Measurements from ENCODE around the gene ACRV1.
"Not testable (repeated sequence)": the region's sequence is repeated elsewhere in the genome, so short reads cannot be mapped to it uniquely, and the experiment has no call there.

The ACRV1 gene, protein sequence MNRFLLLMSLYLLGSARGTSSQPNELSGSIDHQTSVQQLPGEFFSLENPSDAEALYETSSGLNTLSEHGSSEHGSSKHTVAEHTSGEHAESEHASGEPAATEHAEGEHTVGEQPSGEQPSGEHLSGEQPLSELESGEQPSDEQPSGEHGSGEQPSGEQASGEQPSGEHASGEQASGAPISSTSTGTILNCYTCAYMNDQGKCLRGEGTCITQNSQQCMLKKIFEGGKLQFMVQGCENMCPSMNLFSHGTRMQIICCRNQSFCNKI

DNA sequence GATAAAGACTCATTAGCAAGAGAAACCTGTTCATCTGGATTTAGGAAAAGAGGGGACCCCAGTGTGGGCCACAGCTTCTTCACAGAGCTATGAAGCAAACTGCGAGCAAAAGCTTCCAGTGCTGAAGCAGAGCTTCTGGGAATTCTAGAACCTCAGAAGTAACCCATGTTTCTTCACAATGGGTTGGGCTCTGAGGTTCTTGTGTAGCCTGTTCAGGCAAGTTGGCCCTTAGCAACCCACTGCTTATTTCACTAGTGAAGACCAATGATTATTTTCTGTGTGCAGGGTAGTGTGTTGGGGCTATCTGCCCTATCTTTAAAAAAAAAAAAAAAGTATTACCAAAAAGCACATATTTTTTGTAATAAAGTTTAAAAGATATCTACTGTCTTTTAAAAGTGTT lies at the start of gene ACRV1:
TSS of gene ACRV1 (minus strand) at position 101 of the 400 bp plus-strand sequence. CDS start at position 34, 67 bp downstream.
- ATAC-seq (no peak), DNase-seq (no peak)
- H3K36me3 Mint-ChIP-seq (ENCODE audit: low read depth): peaks cover 35% of the 10 kb centered on the region
- no peaks in the 10 kb centered on the region for H3K27me3 Mint-ChIP-seq
- H3K9me3 Mint-ChIP-seq: no peaks in the 10 kb centered on the region
- no peak within 1 kb of the TSS for H3K4me3 Mint-ChIP-seq
- no peak within 1 kb of the TSS for H3K27ac Mint-ChIP-seq
- H3K4me1 Mint-ChIP-seq: no peaks in the 10 kb centered on the region

DNA sequence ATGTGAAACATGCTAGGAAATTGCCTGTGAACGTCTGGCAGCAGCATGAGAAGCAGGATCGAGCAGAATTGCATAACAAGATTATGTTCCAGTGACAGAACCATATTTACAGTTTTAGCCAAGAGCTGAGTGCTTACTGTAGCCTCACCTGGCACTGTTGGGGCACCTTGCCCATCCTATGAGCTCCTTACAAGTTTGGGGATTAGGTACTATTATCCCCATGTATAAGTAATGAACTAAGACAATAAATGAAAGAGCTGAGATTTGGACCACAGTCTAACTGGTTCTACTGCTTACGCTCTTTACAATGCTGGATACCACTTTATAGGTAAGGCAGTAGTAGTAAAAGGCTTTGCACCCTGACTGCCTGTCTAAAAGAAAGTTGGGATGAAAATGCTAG lies 48.3 kb upstream of the ACRV1 start:
- ATAC-seq: no peak
- Mint-ChIP-seq H3K4me3 (no peak overlapping the region), H3K27me3 (peaks cover 6% of the 10 kb centered on the region), H3K27ac (no peak overlapping the region), H3K4me1 (no peaks in the 10 kb centered on the region), H3K9me3 (no peaks in the 10 kb centered on the region), H3K36me3 (ENCODE audit: low read depth) (no peaks in the 10 kb centered on the region)
- no peak for DNase-seq

DNA sequence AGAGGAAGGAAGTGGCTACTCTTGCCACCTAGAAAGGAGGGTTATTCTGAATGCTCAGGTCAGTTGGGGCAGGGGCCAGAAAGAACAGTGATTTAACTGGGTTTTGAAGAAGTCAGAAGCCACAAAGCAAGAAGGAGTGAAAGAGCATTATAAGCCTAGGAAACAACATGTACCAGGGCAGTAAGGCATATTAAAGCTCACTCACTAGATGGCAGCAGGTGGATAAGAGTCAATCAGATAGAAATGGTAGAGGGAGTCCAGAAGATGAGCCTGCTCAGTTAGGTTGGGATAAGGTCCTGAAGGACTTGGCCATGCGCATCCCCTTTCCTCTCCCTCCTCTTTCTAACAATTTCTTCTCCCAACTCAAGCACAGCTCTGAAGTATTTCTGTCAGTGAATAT lies 43.5 kb upstream of the ACRV1 start:
- peaks cover 22% of the 10 kb centered on the region for H3K27me3 Mint-ChIP-seq
- H3K36me3 Mint-ChIP-seq (ENCODE audit: low read depth): no peaks in the 10 kb centered on the region

DNA sequence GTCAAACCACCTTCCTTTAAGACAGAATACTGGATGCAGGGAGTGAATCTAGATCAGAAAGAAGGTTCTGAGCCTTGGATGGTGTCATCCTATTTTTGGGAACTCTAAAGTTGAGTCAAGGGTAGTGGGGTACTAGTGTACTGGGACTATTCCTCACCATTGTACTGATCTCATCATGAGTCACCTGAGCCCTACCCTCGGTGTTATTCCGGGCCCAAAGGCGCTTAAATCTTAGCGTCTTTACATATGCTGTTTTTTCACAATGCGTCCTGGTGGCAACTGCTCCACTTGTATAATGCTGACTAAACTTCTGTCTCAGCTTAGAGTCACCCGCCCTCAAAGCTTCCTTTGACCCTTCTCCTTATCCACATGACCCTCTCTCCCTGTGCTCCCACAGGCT lies 40.1 kb upstream of the ACRV1 start:
- Mint-ChIP-seq H3K4me3 (no peak overlapping the region), H3K36me3 (ENCODE audit: low read depth) (no peaks in the 10 kb centered on the region), H3K9me3 (no peaks in the 10 kb centered on the region), H3K27ac (no peak overlapping the region), H3K27me3 (peaks cover 29% of the 10 kb centered on the region), H3K4me1 (no peaks in the 10 kb centered on the region)
- DNase-seq: no peak
- ATAC-seq: no peak

More for the DNA sequence above, 43.5 kb upstream of the ACRV1 start:
- Mint-ChIP-seq H3K4me3 (no peak overlapping the region), H3K9me3 (no peaks in the 10 kb centered on the region), H3K27ac (no peak overlapping the region), H3K4me1 (no peaks in the 10 kb centered on the region)
- no peak for ATAC-seq
- no peak for DNase-seq

DNA sequence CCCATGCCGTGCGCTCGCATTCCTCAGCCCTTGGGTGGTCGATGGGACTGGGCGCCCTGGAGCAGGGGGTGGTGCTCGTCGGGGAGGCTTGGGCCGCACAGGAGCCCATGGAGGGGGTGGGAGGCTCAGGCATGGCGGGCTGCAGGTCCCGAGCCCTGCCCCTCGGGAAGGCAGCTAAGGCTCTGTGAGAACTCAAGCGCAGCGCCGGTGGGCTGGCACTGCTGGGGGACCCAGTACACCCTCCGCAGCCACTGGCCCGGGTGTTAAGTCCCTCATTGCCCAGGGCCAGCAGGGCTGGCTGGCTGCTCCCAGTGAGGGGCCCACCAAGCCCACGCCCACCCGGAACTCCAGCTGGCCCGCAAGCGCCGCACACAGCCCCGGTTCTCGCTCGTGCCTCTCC lies 24.0 kb upstream of the ACRV1 start:
- not testable (repeated sequence) for H3K9me3 Mint-ChIP-seq; DNase-seq; H3K4me3 Mint-ChIP-seq; ATAC-seq; H3K36me3 Mint-ChIP-seq (ENCODE audit: low read depth); H3K27ac Mint-ChIP-seq; H3K4me1 Mint-ChIP-seq
- H3K27me3 Mint-ChIP-seq: peaks cover 16% of the 10 kb centered on the region

DNA sequence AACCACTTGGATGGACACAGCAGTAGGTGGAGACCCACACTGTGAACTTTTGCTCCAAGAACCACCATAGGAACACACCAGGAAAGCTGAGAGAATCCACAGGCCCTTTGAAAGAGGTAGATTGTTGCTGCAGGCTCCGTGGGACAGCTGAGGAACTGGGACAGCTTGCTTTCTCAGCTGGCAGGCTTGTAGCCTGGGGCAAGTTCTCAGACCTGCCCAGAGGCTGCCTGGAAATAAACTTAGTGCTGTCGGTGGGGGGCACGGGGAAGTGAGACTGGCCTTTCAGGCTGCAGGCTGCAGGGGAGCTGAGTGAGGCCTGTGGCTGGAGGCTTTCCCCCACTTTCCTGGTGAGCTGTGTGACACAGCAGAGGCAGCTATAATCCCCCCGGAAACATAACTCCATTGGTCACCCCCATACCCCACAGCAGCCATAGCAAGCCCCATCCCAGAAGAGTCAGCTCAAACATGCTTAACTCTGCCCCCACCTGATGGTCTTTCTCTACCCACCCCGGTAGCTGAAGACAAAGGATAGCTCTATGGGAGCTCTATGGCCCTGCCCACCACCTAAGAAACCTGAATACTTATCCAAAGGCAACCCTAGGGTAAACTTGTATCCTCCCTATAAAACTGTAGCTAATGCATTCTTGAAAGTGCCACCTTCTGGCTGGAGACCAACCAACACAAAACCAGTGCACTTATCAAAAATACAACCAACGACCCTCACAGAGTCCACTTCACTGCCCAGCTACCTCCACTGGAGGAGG lies 21.4 kb upstream of the ACRV1 start:
- Mint-ChIP-seq H3K27me3 (peaks cover 12% of the 10 kb centered on the region), H3K27ac (no peak overlapping the region), H3K4me3 (no peak overlapping the region), H3K4me1 (no peaks in the 10 kb centered on the region), H3K9me3 (no peaks in the 10 kb centered on the region), H3K36me3 (ENCODE audit: low read depth) (no peaks in the 10 kb centered on the region)
- DNase-seq (no peak), ATAC-seq (no peak)

DNA sequence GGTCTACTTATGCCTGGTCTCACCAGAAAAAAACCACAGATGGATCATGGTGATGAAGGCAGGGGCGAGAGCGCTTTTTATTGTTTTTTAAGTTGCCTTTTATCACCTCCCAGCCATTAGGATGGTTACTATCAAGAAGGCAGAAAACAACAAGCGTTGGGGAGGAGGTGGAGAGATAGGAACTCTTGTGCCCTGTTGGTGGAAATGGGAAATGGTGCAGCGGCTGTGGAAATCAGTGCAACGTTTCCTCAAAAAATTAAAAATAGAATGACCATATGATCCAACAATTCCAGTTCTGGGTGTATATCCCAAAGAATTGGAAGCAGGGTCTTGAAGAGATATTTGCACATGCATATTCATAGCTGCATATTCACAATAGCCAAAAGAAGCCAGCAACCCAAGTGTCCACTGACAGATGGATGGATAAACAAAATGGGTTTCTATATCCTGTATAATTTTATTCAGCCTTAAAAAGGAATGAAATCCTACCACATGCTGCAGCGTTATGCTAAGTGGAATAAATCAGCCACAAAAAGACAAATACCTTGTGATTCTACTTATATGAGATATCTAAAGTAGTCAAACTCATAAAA lies 20.5 kb upstream of the ACRV1 start:
- no peak overlapping the region for H3K4me3 Mint-ChIP-seq
- no peak for DNase-seq
- no peak for ATAC-seq
- no peaks in the 10 kb centered on the region for H3K4me1 Mint-ChIP-seq
- no peaks in the 10 kb centered on the region for H3K36me3 Mint-ChIP-seq (ENCODE audit: low read depth)
- no peak overlapping the region for H3K27ac Mint-ChIP-seq
- H3K9me3 Mint-ChIP-seq: no peaks in the 10 kb centered on the region
- peaks cover 7% of the 10 kb centered on the region for H3K27me3 Mint-ChIP-seq

DNA sequence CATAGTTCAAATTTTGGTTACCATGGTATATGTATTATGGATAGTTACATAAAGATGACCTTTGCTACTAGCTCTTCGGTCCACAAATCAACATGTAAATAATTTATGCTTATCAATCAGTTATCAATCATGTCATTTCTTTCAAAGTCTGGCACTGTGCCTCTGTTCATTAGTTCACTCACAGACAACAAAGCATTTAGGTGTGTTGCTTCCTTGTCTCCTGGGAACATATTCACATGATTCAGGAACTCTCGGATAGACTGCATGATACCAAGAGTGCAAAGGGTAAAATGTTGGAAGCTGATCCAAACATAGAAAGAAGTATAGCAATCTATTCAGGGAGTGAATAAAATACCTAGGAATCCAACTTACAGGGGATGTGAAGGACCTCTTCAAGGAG lies 14.3 kb upstream of the ACRV1 start:
- Mint-ChIP-seq H3K9me3 (no peaks in the 10 kb centered on the region), H3K36me3 (ENCODE audit: low read depth) (no peaks in the 10 kb centered on the region), H3K27ac (no peak overlapping the region), H3K4me3 (no peak overlapping the region), H3K4me1 (no peaks in the 10 kb centered on the region), H3K27me3 (peaks cover 2% of the 10 kb centered on the region)
- DNase-seq (no peak), ATAC-seq (no peak)

DNA sequence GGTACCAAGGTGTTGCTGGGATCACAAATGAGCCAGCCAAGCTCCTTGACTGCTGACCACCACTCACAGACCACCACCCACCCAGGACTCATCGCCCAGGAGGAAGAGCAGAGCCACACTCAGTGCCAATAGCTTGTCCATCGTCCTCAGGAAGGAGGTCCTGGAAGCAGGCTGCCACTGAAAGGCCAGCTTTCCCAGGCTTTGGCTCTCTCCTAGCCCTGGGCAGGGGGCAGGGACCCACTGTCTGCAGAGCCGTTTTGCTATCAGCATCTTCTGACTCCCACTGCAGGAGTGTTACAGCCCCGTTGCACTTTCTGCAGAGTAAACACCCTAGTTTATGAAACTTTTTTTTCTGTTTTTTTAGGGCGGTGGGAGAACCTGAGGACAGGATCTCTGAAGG lies 12.2 kb upstream of the ACRV1 start:
- no peak for DNase-seq
- H3K9me3 Mint-ChIP-seq: no peaks in the 10 kb centered on the region
- ATAC-seq: no peak
- H3K27ac Mint-ChIP-seq: no peak overlapping the region
- H3K27me3 Mint-ChIP-seq: no peaks in the 10 kb centered on the region
- H3K4me3 Mint-ChIP-seq: no peak overlapping the region
- no peaks in the 10 kb centered on the region for H3K36me3 Mint-ChIP-seq (ENCODE audit: low read depth)
- H3K4me1 Mint-ChIP-seq: no peaks in the 10 kb centered on the region

DNA sequence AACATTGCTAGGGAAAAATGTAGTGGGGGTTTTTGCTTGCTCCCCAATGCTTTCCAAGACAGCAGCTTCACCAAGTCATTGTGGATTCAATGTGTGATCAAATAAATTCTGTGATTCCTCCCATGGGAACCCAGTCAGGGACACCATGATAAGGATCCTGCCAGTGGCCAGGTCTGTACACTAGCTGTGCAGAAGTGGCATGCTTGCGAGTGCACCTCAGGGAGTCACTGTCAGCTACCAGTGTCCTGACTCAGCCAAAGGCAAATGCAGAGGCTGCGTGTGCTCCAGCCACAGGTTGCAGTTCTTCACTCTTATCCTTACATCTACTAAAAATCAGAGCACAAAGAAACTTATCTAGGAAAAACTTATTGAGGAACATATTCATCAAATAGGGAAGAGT lies 9.4 kb upstream of the ACRV1 start:
- Mint-ChIP-seq H3K36me3 (ENCODE audit: low read depth) (no peaks in the 10 kb centered on the region), H3K27me3 (no peaks in the 10 kb centered on the region), H3K27ac (no peak overlapping the region), H3K9me3 (no peaks in the 10 kb centered on the region), H3K4me1 (no peaks in the 10 kb centered on the region), H3K4me3 (no peak overlapping the region)
- DNase-seq: no peak
- no peak for ATAC-seq

DNA sequence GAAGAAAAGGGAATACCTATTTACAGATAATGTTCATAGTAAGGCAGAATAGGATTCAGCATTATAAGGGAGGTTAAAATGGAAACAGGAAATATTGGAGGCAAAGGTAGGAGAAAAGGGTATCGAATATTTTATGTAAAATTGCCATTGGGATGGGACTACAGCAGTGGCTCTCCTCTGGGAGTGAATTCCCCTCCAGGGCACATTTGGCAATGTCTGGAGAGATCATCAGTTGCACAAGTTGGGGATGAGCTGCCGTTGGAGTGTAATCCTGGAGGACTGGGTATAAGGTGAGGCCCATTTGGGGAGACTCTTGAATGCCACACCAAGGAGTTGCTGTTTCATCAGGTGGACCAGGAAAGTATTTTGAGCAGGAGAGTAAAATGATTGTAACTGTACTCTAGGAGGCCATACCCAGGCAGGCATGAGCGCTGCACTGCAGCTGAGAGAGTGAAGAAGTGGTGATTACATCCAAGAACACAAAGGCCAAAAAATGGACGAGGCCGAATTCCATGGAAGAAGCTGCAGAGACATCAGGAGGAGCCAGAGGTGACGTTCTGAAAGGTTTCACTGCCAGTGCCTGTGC lies 8.7 kb upstream of the ACRV1 start:
- Mint-ChIP-seq H3K27me3 (no peaks in the 10 kb centered on the region), H3K4me3 (no peak overlapping the region), H3K9me3 (no peaks in the 10 kb centered on the region), H3K36me3 (ENCODE audit: low read depth) (no peaks in the 10 kb centered on the region), H3K4me1 (no peaks in the 10 kb centered on the region), H3K27ac (no peak overlapping the region)
- DNase-seq (no peak), ATAC-seq (no peak)

DNA sequence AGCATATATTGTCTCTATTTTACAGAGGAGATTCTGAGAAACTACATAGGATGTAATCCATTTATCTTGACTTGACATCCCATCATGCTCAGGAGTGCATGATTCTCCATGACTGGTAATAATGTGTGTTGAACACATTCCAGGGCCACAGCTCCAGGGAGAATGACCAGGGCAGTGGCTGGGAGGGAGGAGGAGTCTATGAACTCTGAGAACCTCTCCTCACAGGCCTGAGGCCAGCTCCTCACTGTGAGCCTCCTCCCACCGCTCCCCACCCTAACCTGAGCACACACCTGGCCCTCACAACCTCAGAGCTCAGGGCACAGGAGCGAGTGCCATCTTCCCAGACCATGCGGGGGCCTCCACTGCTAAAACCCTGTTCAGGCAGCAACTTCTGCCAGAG lies 8.0 kb upstream of the ACRV1 start:
- no peak overlapping the region for H3K4me3 Mint-ChIP-seq
- ATAC-seq (no peak), DNase-seq (no peak)
- H3K27ac Mint-ChIP-seq: no peak overlapping the region
- no peaks in the 10 kb centered on the region for H3K9me3 Mint-ChIP-seq
- peaks cover 2% of the 10 kb centered on the region for H3K36me3 Mint-ChIP-seq (ENCODE audit: low read depth)
- no peaks in the 10 kb centered on the region for H3K27me3 Mint-ChIP-seq
- H3K4me1 Mint-ChIP-seq: no peaks in the 10 kb centered on the region

DNA sequence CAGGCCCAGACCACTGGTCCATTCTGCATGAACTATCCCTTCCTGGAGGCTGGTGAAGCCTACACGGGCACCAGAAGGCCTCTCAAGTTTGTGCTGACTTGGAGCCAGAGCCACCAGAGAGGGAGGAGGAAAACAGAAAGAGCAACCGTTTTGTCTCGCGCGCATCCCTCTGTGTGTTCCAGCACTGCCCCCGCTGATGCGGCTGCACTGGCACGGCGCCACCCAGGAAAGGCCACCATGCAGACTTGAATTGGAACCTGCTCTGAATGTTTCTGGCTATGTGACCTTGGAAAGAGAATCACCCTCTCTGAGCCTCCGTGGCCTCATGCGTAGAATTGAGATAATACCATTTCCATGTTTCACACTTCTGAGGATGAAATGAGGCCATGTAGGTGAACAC lies 7.4 kb upstream of the ACRV1 start:
- H3K27me3 Mint-ChIP-seq: no peaks in the 10 kb centered on the region

DNA sequence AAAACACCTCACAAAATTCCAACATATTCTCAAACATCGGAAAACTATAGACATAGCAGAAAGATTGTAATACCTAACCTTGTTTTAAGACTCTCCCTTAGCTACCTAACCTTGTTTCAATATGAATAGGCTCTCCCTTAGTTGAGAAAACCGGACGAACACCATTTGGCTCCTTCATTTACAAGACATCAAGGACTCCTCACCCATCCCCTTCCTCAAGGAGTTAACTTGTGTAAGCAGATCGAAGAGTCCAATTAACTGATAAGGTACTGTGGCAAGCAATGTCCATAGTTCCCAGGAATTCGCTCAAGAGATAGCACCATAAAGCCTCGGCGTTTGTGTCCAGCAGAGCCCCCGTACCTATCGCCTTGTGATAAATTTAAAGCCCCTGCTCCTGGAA lies 4.6 kb upstream of the ACRV1 start:
- Mint-ChIP-seq H3K4me1 (no peaks in the 10 kb centered on the region), H3K9me3 (no peaks in the 10 kb centered on the region), H3K27me3 (no peaks in the 10 kb centered on the region), H3K27ac (no peak overlapping the region), H3K36me3 (ENCODE audit: low read depth) (peaks cover 6% of the 10 kb centered on the region), H3K4me3 (no peak overlapping the region)
- DNase-seq (no peak), ATAC-seq (no peak)

More for the DNA sequence above, 7.4 kb upstream of the ACRV1 start:
- no peak overlapping the region for H3K27ac Mint-ChIP-seq
- no peak for DNase-seq
- no peak for ATAC-seq
- no peak overlapping the region for H3K4me3 Mint-ChIP-seq
- H3K4me1 Mint-ChIP-seq: no peaks in the 10 kb centered on the region
- H3K9me3 Mint-ChIP-seq: no peaks in the 10 kb centered on the region
- H3K36me3 Mint-ChIP-seq (ENCODE audit: low read depth): peaks cover 2% of the 10 kb centered on the region

DNA sequence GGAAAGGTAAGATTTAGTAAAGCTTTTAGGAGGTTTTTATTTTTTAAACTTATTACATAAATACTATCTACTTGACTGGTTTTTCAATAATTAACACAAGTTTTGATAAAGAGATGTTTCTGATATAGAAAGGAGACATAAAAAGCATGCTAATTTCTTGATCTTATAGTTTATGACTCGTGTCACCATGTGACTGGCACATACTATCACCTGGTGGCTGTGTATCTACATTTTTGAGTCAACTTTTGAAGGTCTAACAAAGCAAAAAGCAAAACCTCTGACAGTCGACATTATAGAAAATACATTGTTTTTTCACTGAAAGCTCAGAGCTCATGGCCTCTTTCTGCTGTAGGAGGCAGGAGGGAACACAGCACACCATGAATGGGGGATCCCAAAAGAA lies 810 bp downstream of the ACRV1 start:
- H3K9me3 Mint-ChIP-seq: no peaks in the 10 kb centered on the region
- H3K27me3 Mint-ChIP-seq: no peaks in the 10 kb centered on the region
- peaks cover 35% of the 10 kb centered on the region for H3K36me3 Mint-ChIP-seq (ENCODE audit: low read depth)
- no peak overlapping the region for H3K27ac Mint-ChIP-seq
- H3K4me3 Mint-ChIP-seq: no peak overlapping the region
- H3K4me1 Mint-ChIP-seq: no peaks in the 10 kb centered on the region
- ATAC-seq: no peak
- no peak for DNase-seq
